Fibroblast of pulmonary artery (primary cell): ENCODE data around the gene CLTCL1.

Experiments
- DNase-seq: peaks from one replicate; pipeline ENCODE4 v3.0.0-alpha.2; 2010; ENCODE audit warnings: low read depth
- H3K4me3 ChIP-seq: replicated peaks from 2 replicates; pipeline ENCODE4 v1.5.1; 2011; ENCODE audit warnings: low read depth, mild to moderate bottlenecking, control low read depth, low read length, moderate library complexity
- TF ChIP-seq, protein P1 (sequence below): IDR thresholded peaks from 2 replicates; pipeline ENCODE4 v1.5.1; 2011; ENCODE audit warnings: mild to moderate bottlenecking, control low read depth, low read length, inconsistent platforms; ENCODE audit errors: missing control alignments

CLTCL1 gene

DNA sequence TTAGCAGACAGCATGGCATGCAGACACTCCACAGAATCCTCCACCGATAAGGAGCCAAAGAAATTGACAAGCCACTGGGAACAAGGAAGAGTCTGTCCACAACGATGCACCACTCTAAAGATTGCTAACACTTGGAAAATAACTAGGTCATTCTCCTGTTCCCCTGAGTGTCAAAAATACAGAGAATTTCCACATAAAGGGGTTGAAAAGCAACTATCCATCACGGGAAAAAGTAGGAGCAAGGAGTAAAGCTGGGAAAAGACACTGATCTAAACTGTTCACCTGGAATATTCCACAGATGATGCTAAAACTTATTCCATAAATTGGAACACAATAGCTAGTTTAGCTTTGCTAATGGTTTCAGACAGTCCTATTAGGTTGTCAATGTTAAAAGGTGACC lies 66.0 kb downstream of the CLTCL1 start:
- no peak overlapping the region for H3K4me3 ChIP-seq
- TF ChIP-seq, protein P1, sequence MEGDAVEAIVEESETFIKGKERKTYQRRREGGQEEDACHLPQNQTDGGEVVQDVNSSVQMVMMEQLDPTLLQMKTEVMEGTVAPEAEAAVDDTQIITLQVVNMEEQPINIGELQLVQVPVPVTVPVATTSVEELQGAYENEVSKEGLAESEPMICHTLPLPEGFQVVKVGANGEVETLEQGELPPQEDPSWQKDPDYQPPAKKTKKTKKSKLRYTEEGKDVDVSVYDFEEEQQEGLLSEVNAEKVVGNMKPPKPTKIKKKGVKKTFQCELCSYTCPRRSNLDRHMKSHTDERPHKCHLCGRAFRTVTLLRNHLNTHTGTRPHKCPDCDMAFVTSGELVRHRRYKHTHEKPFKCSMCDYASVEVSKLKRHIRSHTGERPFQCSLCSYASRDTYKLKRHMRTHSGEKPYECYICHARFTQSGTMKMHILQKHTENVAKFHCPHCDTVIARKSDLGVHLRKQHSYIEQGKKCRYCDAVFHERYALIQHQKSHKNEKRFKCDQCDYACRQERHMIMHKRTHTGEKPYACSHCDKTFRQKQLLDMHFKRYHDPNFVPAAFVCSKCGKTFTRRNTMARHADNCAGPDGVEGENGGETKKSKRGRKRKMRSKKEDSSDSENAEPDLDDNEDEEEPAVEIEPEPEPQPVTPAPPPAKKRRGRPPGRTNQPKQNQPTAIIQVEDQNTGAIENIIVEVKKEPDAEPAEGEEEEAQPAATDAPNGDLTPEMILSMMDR = no peak
- no peak for DNase-seq

DNA sequence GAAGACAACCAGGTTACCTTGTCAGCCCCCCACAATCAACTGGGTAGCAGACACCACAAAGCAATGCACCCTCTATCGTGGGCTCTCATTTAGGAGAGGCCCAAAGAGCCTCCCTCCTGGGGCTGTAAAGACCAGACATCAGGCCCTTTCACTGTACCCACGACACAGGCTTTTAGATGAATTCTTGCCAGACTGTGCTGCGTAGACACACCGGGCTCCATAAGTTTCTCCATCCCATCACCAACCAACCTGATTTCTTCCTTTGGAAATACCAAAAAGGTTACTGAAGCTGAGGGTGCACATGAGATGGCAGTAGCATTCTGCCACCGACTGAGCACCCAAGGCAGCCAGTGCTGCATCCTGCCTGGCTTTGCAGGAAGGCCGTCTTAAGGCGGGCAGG lies 66.5 kb downstream of the CLTCL1 start:
- TF ChIP-seq, protein P1 = no peak
- H3K4me3 ChIP-seq = no peak overlapping the region
- DNase-seq = no peak

DNA sequence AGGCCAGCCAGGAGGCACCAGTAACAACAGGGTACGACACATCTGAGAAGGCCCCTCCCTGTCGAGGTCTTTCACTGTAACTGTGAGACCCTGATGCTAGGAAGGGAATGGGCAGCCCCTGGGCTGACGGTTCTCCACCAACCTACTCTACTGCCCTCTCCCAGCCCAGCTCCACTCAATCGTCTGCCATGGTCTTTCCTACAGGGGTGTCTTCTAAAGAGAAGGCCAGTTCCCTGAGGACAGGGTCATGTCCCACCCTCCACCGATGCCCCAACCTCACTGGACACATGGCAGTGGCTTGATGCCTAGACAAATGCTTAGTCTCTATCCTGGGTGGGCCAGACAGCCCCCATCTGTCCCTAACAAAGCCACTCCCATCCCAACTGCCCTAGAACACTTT lies 67.0 kb downstream of the CLTCL1 start:
- no peak overlapping the region for H3K4me3 ChIP-seq
- DNase-seq = no peak
- TF ChIP-seq, protein P1 = no peak

DNA sequence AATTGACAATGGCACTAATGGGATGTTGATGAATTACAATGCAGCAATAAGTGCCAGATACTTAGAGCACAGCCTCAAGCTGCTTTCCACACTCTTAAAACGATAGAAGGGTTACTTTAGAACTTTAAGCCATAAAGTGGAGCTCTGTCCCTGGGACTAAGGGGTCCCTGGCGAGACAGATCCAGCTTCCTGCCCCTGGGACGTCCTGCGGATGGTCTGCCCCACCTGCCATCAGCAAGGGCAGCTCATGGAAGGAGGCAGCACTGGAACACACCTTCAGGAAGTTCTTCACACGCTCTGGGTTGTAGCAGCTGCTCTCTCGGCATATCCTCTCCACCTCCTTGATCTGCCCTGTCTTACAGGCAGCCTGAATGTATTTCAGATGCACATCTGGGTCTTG lies 67.9 kb downstream of the CLTCL1 start:
- TF ChIP-seq, protein P1 = no peak
- H3K4me3 ChIP-seq = no peak overlapping the region
- DNase-seq = no peak

DNA sequence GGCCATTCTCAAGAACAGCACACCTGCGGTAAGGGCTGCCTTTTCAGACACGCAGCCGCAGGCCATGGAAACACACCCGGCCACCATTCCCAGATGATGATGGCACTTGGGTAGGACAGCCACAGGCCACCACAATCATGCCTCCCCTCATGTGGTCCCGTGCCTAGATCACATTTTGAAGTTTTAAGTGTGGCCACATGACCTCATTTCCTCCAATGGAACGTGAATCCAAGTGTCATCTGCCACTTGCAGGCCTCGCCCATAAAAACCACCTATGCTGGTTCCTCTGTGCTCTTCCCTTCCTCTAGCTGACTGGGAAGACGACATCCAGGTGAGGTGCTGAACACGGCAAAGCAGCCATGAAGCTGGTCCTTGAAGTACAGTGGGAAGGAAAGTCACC lies 68.4 kb downstream of the CLTCL1 start:
- no peak for DNase-seq
- no peak overlapping the region for H3K4me3 ChIP-seq
- TF ChIP-seq, protein P1 = no peak

DNA sequence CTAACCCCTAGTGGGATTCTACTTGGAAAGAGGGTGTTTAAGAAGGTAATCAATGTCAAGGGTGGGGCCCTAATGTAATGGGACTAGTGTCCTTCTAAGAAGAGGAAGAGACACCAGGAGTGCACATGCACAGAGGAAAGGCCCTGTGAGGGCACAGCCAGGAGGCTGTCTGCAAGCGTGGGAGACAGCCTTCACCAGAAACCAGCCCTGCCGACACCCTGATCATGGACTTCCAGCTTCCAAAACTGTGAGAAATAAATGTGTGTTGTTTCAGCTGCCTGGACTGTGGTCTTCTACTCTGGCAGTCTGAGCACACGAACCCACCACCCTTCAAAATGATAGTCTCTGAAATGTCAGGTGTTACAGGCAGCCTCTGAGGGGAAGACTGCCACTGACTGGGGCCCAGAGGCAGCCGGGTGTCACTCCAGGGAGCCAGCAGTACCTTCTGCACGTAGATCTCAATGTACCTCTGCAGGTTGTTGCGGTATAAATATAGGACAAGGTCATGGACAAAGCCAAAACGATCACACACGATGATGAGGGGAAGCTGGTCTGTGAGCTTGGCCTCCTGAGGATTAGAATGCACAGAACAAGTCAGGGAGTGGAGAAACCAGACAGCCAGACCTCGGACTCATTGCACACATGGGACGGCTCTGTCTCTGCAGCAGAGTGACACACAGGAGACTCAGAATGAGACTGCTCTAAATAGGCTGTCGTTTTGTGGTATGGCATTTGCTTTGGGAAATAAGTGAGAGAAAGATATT lies 69.1 kb downstream of the CLTCL1 start:
- TF ChIP-seq, protein P1 = no peak
- no peak for DNase-seq
- no peak overlapping the region for H3K4me3 ChIP-seq

DNA sequence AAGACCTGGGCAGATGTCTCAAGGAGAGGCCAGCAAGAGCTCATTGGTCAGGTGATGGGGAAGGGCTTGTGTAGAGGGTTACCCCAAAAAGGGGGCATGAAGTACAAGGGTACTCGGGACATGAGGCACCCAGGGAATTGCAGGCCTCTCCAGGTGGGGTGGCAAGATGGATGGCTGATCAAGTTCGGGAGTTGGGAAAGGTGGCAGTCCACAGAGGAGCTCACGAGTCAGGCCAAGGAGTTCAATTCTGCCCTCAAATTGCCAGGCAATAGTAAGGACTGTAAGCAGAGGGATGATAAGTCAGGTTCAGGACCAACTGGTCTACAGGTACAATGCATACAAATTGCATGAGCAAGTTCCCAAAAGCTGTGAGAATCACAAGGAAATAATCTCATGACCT lies 70.7 kb downstream of the CLTCL1 start:
- TF ChIP-seq, protein P1 = no peak
- H3K4me3 ChIP-seq = no peak overlapping the region
- no peak for DNase-seq
